GM21825 (cell line): ENCODE results near the gene MUC4.

Experiments used
- ATAC-seq: cut with Tn5 transposase; IDR thresholded peaks from one replicate; pipeline ENCODE4 v1.9.1; 2021; ENCODE audit warnings: mild to moderate bottlenecking, moderate library complexity; ENCODE audit not compliant: unreplicated experiment

Gene MUC4

GRCh38 chr3:195811756-195812155 is at the start of gene MUC4:
Gene MUC4, minus strand, starts transcription at chr3:195811929. Its CDS starts 112 bp downstream, at chr3:195811817.
- no peak for ATAC-seq

GRCh38 chr3:195860456-195860855 is 48.7 kb upstream of the MUC4 start:
- ATAC-seq: no peak

GRCh38 chr3:195859846-195860411 is 48.2 kb upstream of the MUC4 start:
- ATAC-seq: no peak

GRCh38 chr3:195859061-195859845 is 47.5 kb upstream of the MUC4 start:
- no peak for ATAC-seq

- no peak for ATAC-seq
Measured at GRCh38 chr3:195856410-195857084, 44.8 kb upstream of the MUC4 start.

GRCh38 chr3:195855471-195856409 is 44.0 kb upstream of the MUC4 start:
- ATAC-seq: no peak

GRCh38 chr3:195854628-195855294 is 43.0 kb upstream of the MUC4 start:
- ATAC-seq: no peak

- ATAC-seq: no peak
Measured at GRCh38 chr3:195853996-195854395, 42.3 kb upstream of the MUC4 start.

- no peak for ATAC-seq
Measured at GRCh38 chr3:195853036-195853435, 41.3 kb upstream of the MUC4 start.

- ATAC-seq: peak; percentile 95
Measured at GRCh38 chr3:195850857-195851543, 39.3 kb upstream of the MUC4 start.

- ATAC-seq: no peak
Measured at GRCh38 chr3:195849322-195850074, 37.8 kb upstream of the MUC4 start.

- no peak for ATAC-seq
Measured at GRCh38 chr3:195847055-195847950, 35.6 kb upstream of the MUC4 start.

GRCh38 chr3:195845483-195845882 is 33.8 kb upstream of the MUC4 start:
- no peak for ATAC-seq

GRCh38 chr3:195844671-195845218 is 33.0 kb upstream of the MUC4 start:
- no peak for ATAC-seq

- ATAC-seq: no peak
Measured at GRCh38 chr3:195839260-195840010, 27.7 kb upstream of the MUC4 start.

GRCh38 chr3:195838714-195839113 is 27.0 kb upstream of the MUC4 start:
- no peak for ATAC-seq
